ENCODE data around the gene IVL. TPM values are rescaled to one million over a fixed set of nuclear protein-coding genes. Genes with fewer than 3 reads are reported as not detected.

IVL gene
- total RNA-seq, 2 experiments from 2014 or later = not detected

- intact Hi-C loops (cut with DNase I, micrococcal nuclease) = no loop called here
- H3K27ac ChIP-seq (ENCODE audit: low read depth in 1 of 2, low read length in 2 of 2) = no peak overlapping the region
- ATAC-seq (ENCODE audit: poor library complexity) (no peak), DNase-seq (no peak)
- Mint-ChIP-seq H3K27ac (no peak overlapping the region), H3K4me3 (no peak overlapping the region), H3K4me1 (ENCODE audit: low read depth) (no peaks in the 10 kb centered on the region), H3K36me3 (ENCODE audit: low read depth) (no peaks in the 10 kb centered on the region), H3K9me3 (no peaks in the 10 kb centered on the region), H3K27me3 (peaks cover 63% of the 10 kb centered on the region)
- H3K36me3 ChIP-seq (ENCODE audit: insufficient read depth, low read length) = no peaks in the 10 kb centered on the region
- H3K9me3 ChIP-seq (ENCODE audit: control insufficient read depth in 1 of 2, insufficient read depth in 1 of 2, low read length in 2 of 2) = no peaks in the 10 kb centered on the region
- ChIA-PET CTCF (no interaction called here), POLR2A (no interaction called here)
- H3K27me3 ChIP-seq (ENCODE audit: control insufficient read depth in 1 of 2, insufficient read depth in 2 of 2, low read length in 2 of 2) = peaks cover 5 to 31% of the 10 kb centered on the region in 2 experiments
- H3K4me1 ChIP-seq (ENCODE audit: insufficient read depth, low read length) = no peaks in the 10 kb centered on the region
- no peak for TF ChIP-seq CTCF (IDR thresholded peaks at IDR 0.05)
- H3K4me3 ChIP-seq (ENCODE audit: low read length) = no peak overlapping the region
Measured at GRCh38 chr1:152899027-152899426, 9.3 kb upstream of the IVL start.

GRCh38 chr1:152899883-152900282 lies 8.5 kb upstream of the IVL start:
- intact Hi-C loops (cut with DNase I, micrococcal nuclease) = no loop called here
- CTCF ChIA-PET = no interaction called here
- ATAC-seq (ENCODE audit: poor library complexity) (no peak), DNase-seq (no peak)
- Mint-ChIP-seq H3K4me3 (no peak overlapping the region), H3K27ac (no peak overlapping the region), H3K9me3 (no peaks in the 10 kb centered on the region), H3K36me3 (ENCODE audit: low read depth) (no peaks in the 10 kb centered on the region), H3K27me3 (peaks cover 60% of the 10 kb centered on the region), H3K4me1 (ENCODE audit: low read depth) (no peaks in the 10 kb centered on the region)
- H3K36me3 ChIP-seq (ENCODE audit: insufficient read depth, low read length) = no peaks in the 10 kb centered on the region
- H3K4me3 ChIP-seq (ENCODE audit: low read length) = no peak overlapping the region
- POLR2A ChIA-PET = no interaction called here
- H3K9me3 ChIP-seq (ENCODE audit: control insufficient read depth in 1 of 2, insufficient read depth in 1 of 2, low read length in 2 of 2) = no peaks in the 10 kb centered on the region
- peaks cover 7 to 33% of the 10 kb centered on the region in 2 experiments for H3K27me3 ChIP-seq (ENCODE audit: control insufficient read depth in 1 of 2, insufficient read depth in 2 of 2, low read length in 2 of 2)
- TF ChIP-seq CTCF (IDR thresholded peaks at IDR 0.05) = no peak
- H3K27ac ChIP-seq (ENCODE audit: low read depth in 1 of 2, low read length in 2 of 2) = no peak overlapping the region
- H3K4me1 ChIP-seq (ENCODE audit: insufficient read depth, low read length) = no peaks in the 10 kb centered on the region

- ChIA-PET POLR2A (no interaction called here), CTCF (no interaction called here)
- no peaks in the 10 kb centered on the region for H3K4me1 ChIP-seq (ENCODE audit: insufficient read depth, low read length)
- Mint-ChIP-seq H3K4me1 (ENCODE audit: low read depth) (no peaks in the 10 kb centered on the region), H3K36me3 (ENCODE audit: low read depth) (no peaks in the 10 kb centered on the region), H3K4me3 (no peak overlapping the region), H3K27me3 (peaks cover 64% of the 10 kb centered on the region), H3K27ac (no peak overlapping the region), H3K9me3 (no peaks in the 10 kb centered on the region)
- no peak overlapping the region for H3K27ac ChIP-seq (ENCODE audit: low read depth in 1 of 2, low read length in 2 of 2)
- intact Hi-C loops (cut with DNase I, micrococcal nuclease) = no loop called here
- no peaks in the 10 kb centered on the region for H3K9me3 ChIP-seq (ENCODE audit: control insufficient read depth in 1 of 2, insufficient read depth in 1 of 2, low read length in 2 of 2)
- DNase-seq (no peak), ATAC-seq (ENCODE audit: poor library complexity) (no peak)
- TF ChIP-seq CTCF (IDR thresholded peaks at IDR 0.05) = no peak
- H3K36me3 ChIP-seq (ENCODE audit: insufficient read depth, low read length) = no peaks in the 10 kb centered on the region
- no peak overlapping the region for H3K4me3 ChIP-seq (ENCODE audit: low read length)
- peaks cover 5 to 19% of the 10 kb centered on the region in 2 experiments for H3K27me3 ChIP-seq (ENCODE audit: control insufficient read depth in 1 of 2, insufficient read depth in 2 of 2, low read length in 2 of 2)
Measured at GRCh38 chr1:152901631-152902030, 6.7 kb upstream of the IVL start.
